ENCODE data around the gene PIM1.

DNA sequence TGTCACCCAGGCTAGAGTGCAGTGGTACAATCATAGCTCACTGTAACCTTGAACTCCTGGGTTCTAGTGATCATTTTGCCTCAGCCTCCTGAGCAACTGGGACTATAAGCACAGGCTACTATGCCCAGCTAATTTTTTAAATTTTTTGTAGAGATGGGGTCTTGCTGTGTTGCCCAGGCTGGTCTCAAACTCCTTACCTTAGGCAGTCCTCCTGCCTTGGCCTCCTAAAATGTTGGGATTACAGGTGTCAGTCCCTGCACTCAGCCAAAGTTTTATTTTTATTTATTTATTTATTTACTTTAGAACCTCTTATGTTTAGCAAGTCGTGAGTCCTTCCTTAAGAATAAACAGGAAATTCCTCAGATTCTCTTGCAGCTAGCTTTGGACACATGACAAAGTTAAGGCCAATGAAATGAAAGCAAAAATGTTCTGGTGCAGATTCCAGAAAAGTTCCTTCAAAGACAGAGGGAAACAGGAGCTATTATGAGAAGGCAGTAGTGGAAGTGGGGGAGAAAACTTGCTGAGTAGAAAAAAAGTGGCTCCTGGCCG, 19.1 kb downstream of the PIM1 start:
- no peak for TF ChIP-seq YY1 (IDR thresholded peaks at IDR 0.05; ENCODE audit: low read depth)
- TF ChIP-seq RCOR1 (IDR thresholded peaks at IDR 0.05; ENCODE audit: low read length) = no peak
- no peak for TF ChIP-seq CHD2 (IDR thresholded peaks at IDR 0.05; ENCODE audit: low read length, partially characterized antibody)
- TF ChIP-seq, protein P1, sequence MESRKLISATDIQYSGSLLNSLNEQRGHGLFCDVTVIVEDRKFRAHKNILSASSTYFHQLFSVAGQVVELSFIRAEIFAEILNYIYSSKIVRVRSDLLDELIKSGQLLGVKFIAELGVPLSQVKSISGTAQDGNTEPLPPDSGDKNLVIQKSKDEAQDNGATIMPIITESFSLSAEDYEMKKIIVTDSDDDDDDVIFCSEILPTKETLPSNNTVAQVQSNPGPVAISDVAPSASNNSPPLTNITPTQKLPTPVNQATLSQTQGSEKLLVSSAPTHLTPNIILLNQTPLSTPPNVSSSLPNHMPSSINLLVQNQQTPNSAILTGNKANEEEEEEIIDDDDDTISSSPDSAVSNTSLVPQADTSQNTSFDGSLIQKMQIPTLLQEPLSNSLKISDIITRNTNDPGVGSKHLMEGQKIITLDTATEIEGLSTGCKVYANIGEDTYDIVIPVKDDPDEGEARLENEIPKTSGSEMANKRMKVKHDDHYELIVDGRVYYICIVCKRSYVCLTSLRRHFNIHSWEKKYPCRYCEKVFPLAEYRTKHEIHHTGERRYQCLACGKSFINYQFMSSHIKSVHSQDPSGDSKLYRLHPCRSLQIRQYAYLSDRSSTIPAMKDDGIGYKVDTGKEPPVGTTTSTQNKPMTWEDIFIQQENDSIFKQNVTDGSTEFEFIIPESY (IDR thresholded peaks at IDR 0.05; ENCODE audit: borderline replicate concordance, low read depth) = no peak
- no peak for TF ChIP-seq RAD21 (IDR thresholded peaks at IDR 0.05; ENCODE audit: low read length)
- TF ChIP-seq, protein P2, sequence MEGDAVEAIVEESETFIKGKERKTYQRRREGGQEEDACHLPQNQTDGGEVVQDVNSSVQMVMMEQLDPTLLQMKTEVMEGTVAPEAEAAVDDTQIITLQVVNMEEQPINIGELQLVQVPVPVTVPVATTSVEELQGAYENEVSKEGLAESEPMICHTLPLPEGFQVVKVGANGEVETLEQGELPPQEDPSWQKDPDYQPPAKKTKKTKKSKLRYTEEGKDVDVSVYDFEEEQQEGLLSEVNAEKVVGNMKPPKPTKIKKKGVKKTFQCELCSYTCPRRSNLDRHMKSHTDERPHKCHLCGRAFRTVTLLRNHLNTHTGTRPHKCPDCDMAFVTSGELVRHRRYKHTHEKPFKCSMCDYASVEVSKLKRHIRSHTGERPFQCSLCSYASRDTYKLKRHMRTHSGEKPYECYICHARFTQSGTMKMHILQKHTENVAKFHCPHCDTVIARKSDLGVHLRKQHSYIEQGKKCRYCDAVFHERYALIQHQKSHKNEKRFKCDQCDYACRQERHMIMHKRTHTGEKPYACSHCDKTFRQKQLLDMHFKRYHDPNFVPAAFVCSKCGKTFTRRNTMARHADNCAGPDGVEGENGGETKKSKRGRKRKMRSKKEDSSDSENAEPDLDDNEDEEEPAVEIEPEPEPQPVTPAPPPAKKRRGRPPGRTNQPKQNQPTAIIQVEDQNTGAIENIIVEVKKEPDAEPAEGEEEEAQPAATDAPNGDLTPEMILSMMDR (IDR thresholded peaks at IDR 0.05) = no peak
- TF ChIP-seq NFIC (IDR thresholded peaks at IDR 0.05; ENCODE audit: borderline replicate concordance) = no peak
- TF ChIP-seq, protein P3, sequence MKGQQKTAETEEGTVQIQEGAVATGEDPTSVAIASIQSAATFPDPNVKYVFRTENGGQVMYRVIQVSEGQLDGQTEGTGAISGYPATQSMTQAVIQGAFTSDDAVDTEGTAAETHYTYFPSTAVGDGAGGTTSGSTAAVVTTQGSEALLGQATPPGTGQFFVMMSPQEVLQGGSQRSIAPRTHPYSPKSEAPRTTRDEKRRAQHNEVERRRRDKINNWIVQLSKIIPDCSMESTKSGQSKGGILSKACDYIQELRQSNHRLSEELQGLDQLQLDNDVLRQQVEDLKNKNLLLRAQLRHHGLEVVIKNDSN (IDR thresholded peaks at IDR 0.05; ENCODE audit: borderline replicate concordance, low read depth) = no peak
- TF ChIP-seq EP300 (IDR thresholded peaks at IDR 0.05; ENCODE audit: borderline replicate concordance in 1 of 2, low read depth in 1 of 2, low read length in 1 of 2) = no peak
- no peak for TF ChIP-seq NRF1 (IDR thresholded peaks at IDR 0.05; ENCODE audit: low read depth, low read length)
- TF ChIP-seq JUND (IDR thresholded peaks at IDR 0.05) = no peak
- TF ChIP-seq EZH2phosphoT487 (IDR thresholded peaks at IDR 0.05; ENCODE audit: borderline replicate concordance, low read depth) = no peak
- no peak for TF ChIP-seq MXI1 (IDR thresholded peaks at IDR 0.05; ENCODE audit: low read depth, low read length)
- TF ChIP-seq, protein P4, sequence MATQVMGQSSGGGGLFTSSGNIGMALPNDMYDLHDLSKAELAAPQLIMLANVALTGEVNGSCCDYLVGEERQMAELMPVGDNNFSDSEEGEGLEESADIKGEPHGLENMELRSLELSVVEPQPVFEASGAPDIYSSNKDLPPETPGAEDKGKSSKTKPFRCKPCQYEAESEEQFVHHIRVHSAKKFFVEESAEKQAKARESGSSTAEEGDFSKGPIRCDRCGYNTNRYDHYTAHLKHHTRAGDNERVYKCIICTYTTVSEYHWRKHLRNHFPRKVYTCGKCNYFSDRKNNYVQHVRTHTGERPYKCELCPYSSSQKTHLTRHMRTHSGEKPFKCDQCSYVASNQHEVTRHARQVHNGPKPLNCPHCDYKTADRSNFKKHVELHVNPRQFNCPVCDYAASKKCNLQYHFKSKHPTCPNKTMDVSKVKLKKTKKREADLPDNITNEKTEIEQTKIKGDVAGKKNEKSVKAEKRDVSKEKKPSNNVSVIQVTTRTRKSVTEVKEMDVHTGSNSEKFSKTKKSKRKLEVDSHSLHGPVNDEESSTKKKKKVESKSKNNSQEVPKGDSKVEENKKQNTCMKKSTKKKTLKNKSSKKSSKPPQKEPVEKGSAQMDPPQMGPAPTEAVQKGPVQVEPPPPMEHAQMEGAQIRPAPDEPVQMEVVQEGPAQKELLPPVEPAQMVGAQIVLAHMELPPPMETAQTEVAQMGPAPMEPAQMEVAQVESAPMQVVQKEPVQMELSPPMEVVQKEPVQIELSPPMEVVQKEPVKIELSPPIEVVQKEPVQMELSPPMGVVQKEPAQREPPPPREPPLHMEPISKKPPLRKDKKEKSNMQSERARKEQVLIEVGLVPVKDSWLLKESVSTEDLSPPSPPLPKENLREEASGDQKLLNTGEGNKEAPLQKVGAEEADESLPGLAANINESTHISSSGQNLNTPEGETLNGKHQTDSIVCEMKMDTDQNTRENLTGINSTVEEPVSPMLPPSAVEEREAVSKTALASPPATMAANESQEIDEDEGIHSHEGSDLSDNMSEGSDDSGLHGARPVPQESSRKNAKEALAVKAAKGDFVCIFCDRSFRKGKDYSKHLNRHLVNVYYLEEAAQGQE (IDR thresholded peaks at IDR 0.05; ENCODE audit: low read depth, low read length) = no peak
